Endodermal cell (in vitro differentiated cells): ENCODE results near the gene PSTPIP2. TPM values are rescaled to one million over a fixed set of nuclear protein-coding genes. Genes with fewer than 3 reads are reported as not detected.

Source experiments
- DNase-seq: peaks from one replicate; pipeline ENCODE4 v3.0.0-alpha.2; 2017
- H3K27ac ChIP-seq: 2 replicates; pipeline ENCODE4 v1.5.1; 2013; ENCODE audit warnings: mild to moderate bottlenecking, low read depth, low read length, moderate library complexity
- H3K27me3 ChIP-seq: 2 replicates; pipeline ENCODE4 v1.6.1; 2013; ENCODE audit warnings: mild to moderate bottlenecking, low read length, moderate library complexity; ENCODE audit not compliant: insufficient read depth, control insufficient read depth, poor library complexity, severe bottlenecking
- H3K36me3 ChIP-seq: 2 replicates; pipeline ENCODE4 v1.7.0; 2013; ENCODE audit warnings: mild to moderate bottlenecking, low read length, moderate library complexity; ENCODE audit not compliant: control insufficient read depth, insufficient read depth
- H3K4me1 ChIP-seq: one replicate; pipeline ENCODE4 v1.7.0; 2013; ENCODE audit warnings: low read length; ENCODE audit not compliant: control insufficient read depth, insufficient read depth
- H3K4me3 ChIP-seq: 2 replicates; pipeline ENCODE4 v1.5.1; 2013; ENCODE audit warnings: mild to moderate bottlenecking, low read length, moderate library complexity
- H3K9ac ChIP-seq: 2 replicates; pipeline ENCODE4 v1.6.1; 2013; ENCODE audit warnings: mild to moderate bottlenecking, low read length, moderate library complexity; ENCODE audit not compliant: poor library complexity, severe bottlenecking; ENCODE audit errors: extremely low read depth
- H3K9me3 ChIP-seq: 2 replicates; pipeline ENCODE4 v1.6.1; 2013; ENCODE audit warnings: mild to moderate bottlenecking, low read length, moderate library complexity; ENCODE audit not compliant: control insufficient read depth
- H3K27ac Mint-ChIP-seq: 2 replicates; pipeline ENCODE4 v1.8.0; 2020; ENCODE audit warnings: mixed read lengths
- H3K27me3 Mint-ChIP-seq: 2 replicates; pipeline ENCODE4 v1.8.0; 2021; ENCODE audit warnings: mild to moderate bottlenecking, mixed read lengths; ENCODE audit not compliant: insufficient read depth
- H3K36me3 Mint-ChIP-seq: 2 replicates; pipeline ENCODE4 v1.8.0; 2020; ENCODE audit warnings: low read depth, mixed read lengths
- H3K4me1 Mint-ChIP-seq: 2 replicates; pipeline ENCODE4 v1.8.0; 2020; ENCODE audit warnings: mixed read lengths
- H3K4me3 Mint-ChIP-seq: 2 replicates; pipeline ENCODE4 v1.8.0; 2020; ENCODE audit warnings: mild to moderate bottlenecking, moderate library complexity, mixed read lengths
- H3K9me3 Mint-ChIP-seq: 2 replicates; pipeline ENCODE4 v1.8.0; 2020; ENCODE audit warnings: mild to moderate bottlenecking, mixed read lengths
- CTCF ChIP-seq: fragments of 200-600 bp; sonication (generic); conservative IDR thresholded peaks from 2 replicates; pipeline ENCODE4 v1.5.0; 2021; ENCODE audit warnings: antibody characterized with exemption, mild to moderate bottlenecking
- WGBS, 2 experiments: methylation state at CpG; one replicate each; pipeline versions ENCODE4 v1.1.5 to v1.1.7; 2013; ENCODE audit warnings: missing lambda C conversion rate in 2 of 2, mixed read lengths in 1 of 2; ENCODE audit not compliant: insufficient coverage in 1 of 2, insufficient read length in 1 of 2; 5-methylcytosine and 5-hydroxymethylcytosine counted together
- total RNA-seq, 2 donors: library from RNA; stranded (reverse); fragmentation: NEBNext Ultra II Directional in 1 of 2; extraction: Animal tissue kit (Norgen Biotek cat#: 25700) in 1 of 2; gene quantifications; 2 replicates in 1 of 2; 3 replicates in 1 of 2; pipeline ENCODE4 v1.2.1, GENCODE V29; 2021

Gene PSTPIP2
- total RNA-seq, 2 donors from 2014 or later = 10.6 to 10.8 TPM

GRCh38 chr18:46070815-46071652, 1.0 kb downstream of the PSTPIP2 start:
- H3K36me3 ChIP-seq = no peaks in the 10 kb centered on the region
- Mint-ChIP-seq H3K27ac (no peak overlapping the region), H3K9me3 (no peaks in the 10 kb centered on the region), H3K4me1 (peaks cover 11% of the 10 kb centered on the region), H3K27me3 (peaks cover 26% of the 10 kb centered on the region), H3K4me3 (peak overlapping the region; percentile 61), H3K36me3 (peaks cover 8% of the 10 kb centered on the region)
- peaks cover 8% of the 10 kb centered on the region for H3K4me1 ChIP-seq
- peaks cover 10% of the 10 kb centered on the region for H3K27me3 ChIP-seq
- peak overlapping the region; percentile 75 for H3K4me3 ChIP-seq
- TF ChIP-seq CTCF = no peak
- no peak overlapping the region for H3K27ac ChIP-seq
- H3K9ac ChIP-seq = peak overlapping the region; percentile 59
- DNase-seq = no peak
- WGBS, 2 experiments = 55 to 96% methylated on average over 4 to 13 of the region's 13 CpGs
- H3K9me3 ChIP-seq = no peaks in the 10 kb centered on the region

GRCh38 chr18:46070232-46070631, 1.8 kb downstream of the PSTPIP2 start:
- DNase-seq = no peak

GRCh38 chr18:46069524-46069923, 2.5 kb downstream of the PSTPIP2 start:
- Histone ChIP-seq H3K27me3 (peaks cover 10% of the 10 kb centered on the region), H3K9ac (no peak overlapping the region), H3K4me3 (no peak overlapping the region), H3K27ac (no peak overlapping the region), H3K36me3 (no peaks in the 10 kb centered on the region), H3K9me3 (no peaks in the 10 kb centered on the region), H3K4me1 (peaks cover 8% of the 10 kb centered on the region)
- Mint-ChIP-seq H3K4me3 (no peak overlapping the region), H3K36me3 (peaks cover 5% of the 10 kb centered on the region), H3K27me3 (peaks cover 26% of the 10 kb centered on the region), H3K4me1 (peaks cover 11% of the 10 kb centered on the region), H3K9me3 (no peaks in the 10 kb centered on the region), H3K27ac (no peak overlapping the region)
- 96 to 100% methylated on average over 2 to 3 of the region's 4 CpGs for WGBS, 2 experiments
- no peak for TF ChIP-seq CTCF
- no peak for DNase-seq

More at GRCh38 chr18:46070232-46070631, 1.8 kb downstream of the PSTPIP2 start:
- Mint-ChIP-seq H3K4me1 (peaks cover 11% of the 10 kb centered on the region), H3K27me3 (peaks cover 26% of the 10 kb centered on the region), H3K4me3 (no peak overlapping the region), H3K27ac (no peak overlapping the region), H3K9me3 (no peaks in the 10 kb centered on the region), H3K36me3 (peaks cover 5% of the 10 kb centered on the region)
- Histone ChIP-seq H3K27ac (no peak overlapping the region), H3K4me3 (no peak overlapping the region), H3K4me1 (peaks cover 8% of the 10 kb centered on the region), H3K9me3 (no peaks in the 10 kb centered on the region), H3K36me3 (no peaks in the 10 kb centered on the region), H3K27me3 (peaks cover 10% of the 10 kb centered on the region), H3K9ac (no peak overlapping the region)
- 80 to 84% methylated on average over 1 to 6 of the region's 6 CpGs for WGBS, 2 experiments
- no peak for TF ChIP-seq CTCF
